ENCODE results near the gene FOXO6.

- TF ChIP-seq CTCF (IDR thresholded peaks at IDR 0.05; ENCODE audit: low read length) (no peak), EZH2 (IDR thresholded peaks at IDR 0.05; ENCODE audit: borderline replicate concordance, low read length) (no peak)
Measured at GRCh38 chr1:41341772-41342562, 19.3 kb upstream of the FOXO6 start.
